ENCODE results near the gene OR1N2.
"Not testable (repeated sequence)": the region's sequence is repeated elsewhere in the genome, so short reads cannot be mapped to it uniquely, and the experiment has no call there.

The OR1N2 gene

DNA sequence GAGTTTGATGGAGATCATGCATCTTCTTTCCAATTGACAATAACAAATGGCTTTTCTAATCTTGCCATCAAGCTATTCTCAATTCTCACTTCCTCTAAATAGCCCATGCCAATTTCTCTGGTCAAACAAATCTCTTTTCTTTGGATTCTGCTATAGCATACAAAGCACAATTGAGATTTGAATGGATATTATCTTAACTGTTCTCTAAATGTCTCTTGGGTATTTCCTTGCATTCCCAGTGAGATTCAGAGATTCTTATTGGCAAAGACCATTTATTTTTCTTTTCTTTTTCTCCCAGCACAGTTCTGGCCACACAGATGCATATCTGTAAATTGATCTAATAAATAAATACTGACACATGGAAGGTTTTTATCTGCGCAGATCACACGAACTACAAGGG is at the start of gene OR1N2:
Gene OR1N2 (plus strand): TSS at position 301 of the 400 bp plus-strand sequence. CDS start 100 bp downstream, outside the sequence.
- DNase-seq = no peak

GRCh38 chr9:122506964-122507363 is 45.9 kb upstream of the OR1N2 start:
- DNase-seq = no peak

DNA sequence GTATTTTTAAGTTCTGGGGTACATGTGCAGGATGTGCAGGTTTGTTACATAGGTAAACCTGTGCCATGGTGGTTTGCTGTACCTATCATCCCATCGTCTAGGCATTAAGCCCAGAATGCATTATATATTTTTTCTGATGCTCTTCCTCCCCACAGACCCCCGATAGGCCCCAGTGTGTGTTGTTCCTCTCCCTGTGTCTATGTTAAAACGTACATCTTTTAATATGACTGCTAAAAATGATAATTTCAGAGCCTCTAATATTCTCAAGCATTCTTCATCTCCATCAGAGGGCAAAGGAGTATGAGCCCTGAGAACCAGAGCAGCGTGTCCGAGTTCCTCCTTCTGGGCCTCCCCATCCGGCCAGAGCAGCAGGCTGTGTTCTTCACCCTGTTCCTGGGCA is 42.4 kb upstream of the OR1N2 start, which contains the start of gene OR1J2:
Gene OR1J2 (plus strand): TSS at position 301 of the 400 bp plus-strand sequence. CDS start 0 bp downstream, at position 301.
- DNase-seq = no peak

DNA sequence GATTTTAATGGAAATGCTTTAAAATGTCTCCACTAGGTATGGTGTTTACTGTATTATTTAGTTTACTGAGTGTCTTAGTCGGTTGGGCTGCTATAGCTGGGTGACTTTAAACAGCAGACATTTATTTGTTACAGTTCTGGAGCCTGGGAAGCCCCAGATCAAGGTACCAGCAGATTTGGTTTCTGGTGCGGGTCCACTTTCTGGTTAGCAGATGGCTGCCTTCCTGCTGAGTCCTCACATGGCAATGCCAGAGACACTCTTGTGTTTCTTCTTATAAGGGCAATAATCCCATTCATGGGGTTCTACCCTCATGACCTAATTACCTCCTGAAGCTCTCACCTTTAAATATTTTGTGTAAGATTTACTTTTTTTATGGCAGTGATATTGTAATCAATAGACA is 34.7 kb upstream of the OR1N2 start:
- no peak for DNase-seq

- no peak for DNase-seq
Observed at GRCh38 chr9:122518841-122519240, 34.1 kb upstream of the OR1N2 start, which contains the start of gene OR1J4. OR1J4 (plus strand) TSS chr9:122519141; CDS start chr9:122519141, 0 bp downstream.

DNA sequence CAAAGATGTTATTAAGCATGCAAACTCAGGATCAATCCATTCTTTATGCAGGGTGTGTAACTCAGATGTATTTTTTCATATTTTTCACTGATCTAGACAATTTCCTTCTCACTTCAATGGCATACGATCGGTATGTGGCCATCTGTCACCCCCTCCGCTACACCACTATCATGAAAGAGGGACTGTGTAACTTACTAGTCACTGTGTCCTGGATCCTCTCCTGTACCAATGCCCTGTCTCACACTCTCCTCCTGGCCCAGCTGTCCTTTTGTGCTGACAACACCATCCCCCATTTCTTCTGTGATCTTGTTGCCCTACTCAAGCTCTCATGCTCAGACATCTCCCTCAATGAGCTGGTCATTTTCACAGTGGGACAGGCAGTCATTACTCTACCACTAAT is 33.5 kb upstream of the OR1N2 start:
- no peak for DNase-seq

DNA sequence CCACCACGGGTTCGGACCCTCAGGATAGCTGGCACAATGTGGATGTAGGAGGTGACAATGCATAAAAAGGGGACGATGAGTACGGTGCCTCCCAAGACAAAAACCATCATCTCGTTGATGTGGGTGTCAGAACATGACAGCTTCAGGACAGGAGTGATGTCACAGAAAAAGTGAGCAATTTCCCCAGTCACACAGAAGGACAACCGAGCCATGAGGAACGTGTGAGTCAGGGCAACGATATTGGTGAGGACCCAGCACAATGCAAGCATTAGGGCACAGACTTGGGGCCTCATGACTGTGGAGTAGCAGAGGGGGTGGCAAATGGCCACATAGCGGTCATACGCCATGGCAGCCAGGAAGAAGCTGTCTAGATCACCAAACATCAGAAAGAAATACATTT is 26.3 kb upstream of the OR1N2 start:
- no peak for DNase-seq

GRCh38 chr9:122527193-122527592 is 25.7 kb upstream of the OR1N2 start, which contains the start of gene OR1N1:
OR1N1 (minus strand) TSS chr9:122527293; CDS start chr9:122527293, 0 bp downstream.
- DNase-seq = no peak

DNA sequence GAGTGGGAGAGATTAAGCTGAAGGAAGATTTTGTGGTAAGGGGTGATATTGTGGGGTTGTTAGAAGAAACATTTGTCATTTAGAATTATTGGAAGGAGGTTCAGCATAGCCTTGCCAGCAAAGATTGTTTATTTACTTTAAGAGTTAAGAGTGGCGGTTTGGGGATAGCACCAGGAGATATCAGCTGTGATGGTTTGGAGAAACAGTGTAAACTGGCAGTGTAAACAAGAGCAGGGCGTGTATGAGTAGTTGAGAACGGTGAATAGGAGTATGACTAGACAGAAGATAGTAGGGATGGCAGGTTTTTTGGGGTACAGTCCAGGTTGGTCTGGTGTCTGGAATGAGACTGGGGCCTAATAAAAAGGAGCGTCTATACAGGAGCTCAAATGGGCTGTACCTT is 21.8 kb upstream of the OR1N2 start:
- DNase-seq = not testable (repeated sequence)

- DNase-seq = no peak
Observed at GRCh38 chr9:122536134-122536533, 16.8 kb upstream of the OR1N2 start.

DNA sequence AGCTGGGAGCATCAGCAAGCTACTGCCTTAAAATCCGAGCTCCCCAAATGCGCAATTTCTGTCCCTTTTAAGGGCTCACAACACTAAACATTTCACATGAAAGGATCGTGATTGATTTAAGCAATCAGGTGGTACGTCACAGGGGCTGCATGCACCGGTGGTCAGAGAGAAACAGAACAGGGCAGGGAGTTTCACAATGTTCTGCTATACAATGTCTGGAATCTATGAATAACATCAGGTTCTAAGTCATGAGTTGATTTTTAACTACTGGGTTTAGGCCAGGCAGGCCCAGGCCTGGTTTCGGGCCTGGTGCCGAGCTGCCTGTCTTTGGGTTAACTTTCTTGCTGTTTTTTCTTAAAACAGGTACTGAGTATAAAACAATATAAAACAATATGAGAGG is 15.8 kb upstream of the OR1N2 start:
- DNase-seq = not testable (repeated sequence)

DNA sequence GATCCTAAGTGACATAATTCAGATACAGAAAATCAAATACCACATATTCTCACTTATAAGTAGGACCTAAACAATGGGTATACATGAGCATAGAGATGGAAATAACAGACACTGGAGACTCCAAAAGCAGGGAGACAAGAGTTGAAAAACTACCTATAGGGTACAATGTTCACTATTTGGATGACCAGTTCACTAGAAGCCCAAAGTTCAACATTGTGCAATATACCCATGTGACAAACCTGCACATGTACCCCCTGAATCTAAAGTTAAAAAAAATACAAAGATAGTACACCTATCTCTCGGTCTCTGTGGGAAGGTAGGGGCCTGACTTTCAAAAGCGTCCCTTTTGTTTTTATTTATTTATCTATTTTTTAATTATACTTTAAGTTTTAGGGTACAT is 14.2 kb upstream of the OR1N2 start:
- no peak for DNase-seq

- no peak for DNase-seq
Observed at GRCh38 chr9:122546196-122546595, 6.7 kb upstream of the OR1N2 start.

DNA sequence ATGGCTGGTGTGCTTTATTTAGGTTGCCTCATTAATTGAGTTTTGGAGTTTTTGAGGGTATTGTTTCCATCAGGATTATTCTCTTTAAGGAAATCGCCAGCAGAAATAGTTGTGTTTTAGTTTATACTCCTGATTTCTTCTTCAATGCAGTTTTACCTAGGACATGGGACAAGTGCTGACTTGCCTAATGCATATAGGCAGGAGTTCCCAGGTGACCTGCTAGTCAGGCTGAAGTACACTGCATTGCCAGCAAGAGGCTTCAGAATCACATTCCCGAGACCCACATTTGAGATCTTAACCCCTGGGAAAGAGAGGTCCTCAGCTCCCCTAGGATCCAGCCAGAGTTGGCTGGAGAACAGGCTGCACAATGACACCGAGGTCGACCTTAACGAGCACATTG is 1.5 kb upstream of the OR1N2 start:
- DNase-seq = no peak

DNA sequence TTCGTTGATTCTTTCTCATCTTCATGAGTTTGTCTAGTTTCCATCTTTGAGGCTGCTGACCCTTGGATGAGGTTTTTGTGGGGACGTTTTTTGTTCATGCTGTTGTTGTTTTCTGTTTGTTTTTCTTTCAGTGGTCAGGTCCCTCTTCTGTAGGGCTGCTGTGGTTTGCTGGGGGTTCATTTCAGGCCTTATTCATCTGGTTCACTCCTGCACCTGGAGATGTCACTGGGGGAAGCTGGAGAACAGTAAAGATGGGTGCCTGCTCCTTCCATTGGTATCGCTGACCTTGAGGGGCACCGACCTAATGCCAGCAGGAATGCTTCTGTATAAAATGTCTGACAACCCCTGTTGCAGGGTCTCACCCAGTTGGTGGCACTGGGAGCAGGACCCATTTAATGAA is 8.5 kb downstream of the OR1N2 start:
- DNase-seq = no peak

DNA sequence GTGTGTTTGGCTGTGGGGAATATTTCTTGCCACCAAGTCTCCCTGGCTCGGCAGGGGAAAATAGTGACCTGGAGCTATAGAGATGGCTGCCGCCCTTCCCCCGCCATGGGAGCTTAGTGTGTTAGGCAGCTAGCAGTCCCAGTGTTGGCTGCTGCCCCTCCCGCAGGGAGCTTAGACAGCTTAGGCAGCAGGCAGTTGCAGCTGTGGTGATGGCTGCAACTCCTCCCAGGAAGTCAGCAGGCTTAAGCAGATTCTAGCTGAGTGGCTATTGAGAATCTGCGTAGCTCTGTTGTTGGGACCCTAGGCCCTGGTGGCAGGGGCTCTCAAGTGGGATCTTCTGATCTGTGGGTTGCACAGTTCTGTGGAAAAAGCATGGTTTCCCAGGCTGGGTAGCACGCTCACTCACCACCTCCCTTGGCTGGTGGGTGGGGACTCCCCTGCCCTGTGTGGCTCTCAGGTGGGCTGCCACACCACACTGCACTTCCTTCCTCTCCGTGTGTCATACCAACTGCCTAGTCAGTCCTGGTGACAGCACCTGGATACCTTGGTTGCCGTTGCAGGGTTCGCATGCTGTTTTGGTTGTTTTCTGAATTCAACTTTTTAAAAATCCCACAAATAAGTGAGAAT is 9.3 kb downstream of the OR1N2 start:
- DNase-seq = no peak

DNA sequence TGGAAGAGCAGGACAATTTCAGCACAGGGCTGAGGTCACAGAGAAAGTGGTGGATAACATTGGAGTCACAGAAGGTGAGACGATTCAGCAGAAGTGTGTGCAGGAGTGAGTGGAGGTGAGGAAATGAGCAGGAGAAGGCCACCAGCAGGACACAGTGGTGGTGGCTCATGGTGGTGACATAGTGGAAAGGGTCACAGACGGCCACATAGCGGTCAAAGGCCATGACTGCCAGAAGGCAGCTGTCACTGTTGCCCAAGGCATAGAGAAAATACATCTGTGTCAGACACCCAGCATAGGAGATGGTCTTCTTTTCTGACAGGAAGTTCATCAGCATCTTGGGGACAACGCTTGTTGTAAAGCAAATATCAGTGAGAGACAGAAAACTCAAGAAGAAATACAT is 15.0 kb downstream of the OR1N2 start:
- no peak for DNase-seq

DNA sequence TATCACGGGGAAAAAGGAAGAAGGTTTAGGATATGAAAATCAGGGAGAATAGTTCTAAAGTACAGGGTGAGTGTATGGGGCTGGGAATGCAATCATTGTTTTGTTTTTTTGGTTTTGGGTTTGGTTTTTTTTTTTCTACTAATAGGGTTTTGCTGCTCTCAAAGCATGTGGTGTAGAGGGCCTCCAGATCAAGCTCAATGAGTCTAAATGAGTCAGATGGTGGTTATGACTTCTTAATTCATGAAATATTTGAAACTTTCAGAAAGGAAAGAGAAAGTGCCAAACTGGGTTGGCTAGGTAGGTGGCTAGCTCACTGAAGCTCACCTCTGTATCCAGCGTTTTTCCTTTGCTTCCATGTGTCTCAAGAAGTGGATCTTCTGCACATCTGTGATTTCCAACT is 19.5 kb downstream of the OR1N2 start:
- DNase-seq = no peak

GRCh38 chr9:122579874-122580273 is 27.0 kb downstream of the OR1N2 start:
- no peak for DNase-seq

- no peak for DNase-seq
Observed at GRCh38 chr9:122580360-122580759, 27.4 kb downstream of the OR1N2 start.

GRCh38 chr9:122583284-122583683 is 30.4 kb downstream of the OR1N2 start, which contains the start of gene OR1L8:
OR1L8 (minus strand) TSS chr9:122583384; CDS start chr9:122568477, 14,907 bp downstream.
- not testable (repeated sequence) for DNase-seq

Measured in stimulated activated naive CD4-positive, alpha-beta T cell (primary cell).